ENCODE data around the gene TMEM98. TPM values are rescaled to one million over a fixed set of nuclear protein-coding genes. Genes with fewer than 3 reads are reported as not detected.

Gene TMEM98
- total RNA-seq, 3 donors from 2014 or later, result 56.4 to 175 (median 85.9) TPM

GRCh38 chr17:32954477-32954876 is 26.5 kb downstream of the TMEM98 start:
- no peak for TF ChIP-seq CTCF (IDR thresholded peaks at IDR 0.05)
- Histone ChIP-seq H3K4me3 (no peak overlapping the region), H3K36me3 (ENCODE audit: low read depth) (no peaks in the 10 kb centered on the region), H3K4me1 (ENCODE audit: low read depth) (peaks cover 14% of the 10 kb centered on the region), H3K9me3 (no peaks in the 10 kb centered on the region)
- peak; percentile 89 for DNase-seq
- intact Hi-C loops (cut with DNase I, micrococcal nuclease), result no loop called here
- peak; percentile 95 for ATAC-seq

GRCh38 chr17:32955155-32955554 is 27.2 kb downstream of the TMEM98 start:
- no peak for TF ChIP-seq CTCF (IDR thresholded peaks at IDR 0.05)
- no peaks in the 10 kb centered on the region for H3K9me3 ChIP-seq
- no peaks in the 10 kb centered on the region for H3K36me3 ChIP-seq (ENCODE audit: low read depth)
- intact Hi-C loops (cut with DNase I, micrococcal nuclease), result no loop called here
- H3K4me3 ChIP-seq, result no peak overlapping the region
- ATAC-seq (no peak), DNase-seq (no peak)
- H3K4me1 ChIP-seq (ENCODE audit: low read depth), result peaks cover 14% of the 10 kb centered on the region

GRCh38 chr17:32956240-32956970 is 28.5 kb downstream of the TMEM98 start:
- ATAC-seq, result no peak
- peaks cover 14% of the 10 kb centered on the region for H3K4me1 ChIP-seq (ENCODE audit: low read depth)
- no peak for TF ChIP-seq CTCF (IDR thresholded peaks at IDR 0.05)
- H3K9me3 ChIP-seq, result no peaks in the 10 kb centered on the region
- H3K36me3 ChIP-seq (ENCODE audit: low read depth), result no peaks in the 10 kb centered on the region
- intact Hi-C loops (cut with DNase I, micrococcal nuclease), result no loop called here
- H3K4me3 ChIP-seq, result no peak overlapping the region
- no peak for DNase-seq

GRCh38 chr17:32958418-32958817 is 30.5 kb downstream of the TMEM98 start:
- H3K4me3 ChIP-seq, result no peak overlapping the region
- DNase-seq (no peak), ATAC-seq (no peak)
- H3K9me3 ChIP-seq, result no peaks in the 10 kb centered on the region
- H3K36me3 ChIP-seq (ENCODE audit: low read depth), result no peaks in the 10 kb centered on the region
- intact Hi-C loops (cut with DNase I, micrococcal nuclease), result no loop called here
- peaks cover 26% of the 10 kb centered on the region for H3K4me1 ChIP-seq (ENCODE audit: low read depth)
- TF ChIP-seq CTCF (IDR thresholded peaks at IDR 0.05), result no peak

- intact Hi-C loops (cut with DNase I, micrococcal nuclease), result no loop called here
- H3K9me3 ChIP-seq, result no peaks in the 10 kb centered on the region
- H3K36me3 ChIP-seq (ENCODE audit: low read depth), result no peaks in the 10 kb centered on the region
- no peak overlapping the region for H3K4me3 ChIP-seq
- ATAC-seq, result peak; percentile 35
- H3K4me1 ChIP-seq (ENCODE audit: low read depth), result peaks cover 27% of the 10 kb centered on the region
- TF ChIP-seq CTCF (IDR thresholded peaks at IDR 0.05), result no peak
- no peak for DNase-seq
Observed at GRCh38 chr17:32960815-32961214, 32.9 kb downstream of the TMEM98 start.
